Caco-2 (cell line): Measurements from ENCODE around the gene NDST4. TPM values are rescaled to one million over a fixed set of nuclear protein-coding genes. Genes with fewer than 3 reads are reported as not detected.

ENCODE experiments used
- BruUV-seq: library from RNA; stranded (reverse); fragments of 400-500 nt; replicated peaks from 2 replicates; lab custom pipeline; 2021; lab: Mats Ljungman, UMichigan
- CTCF ChIA-PET: fragments of 300-600 bp; sonication (Branson Sonifier 250); formaldehyde crosslinking; loops from one replicate; lab custom pipeline; 2022; ENCODE audit warnings: antibody characterized with exemption; lab: Charles Lee
- POLR2A ChIA-PET: fragments of 300-600 bp; sonication (Branson Sonifier 250); formaldehyde crosslinking; loops from one replicate; lab custom pipeline; 2022; ENCODE audit warnings: antibody characterized with exemption; lab: Charles Lee
- DNase-seq, 2 experiments: peaks; one replicate each; pipeline versions ENCODE4 v3.0.0 to v3.0.0-alpha.2; 2020 to 2022
- H3K27me3 ChIP-seq: replicated peaks from 2 replicates; pipeline ENCODE4 v1.6.0; 2011; ENCODE audit warnings: low read length; ENCODE audit not compliant: control insufficient read depth, insufficient read depth
- H3K36me3 ChIP-seq: 2 replicates; pipeline ENCODE4 v1.5.1; 2011; ENCODE audit warnings: low read length; ENCODE audit not compliant: control insufficient read depth, insufficient read depth
- H3K4me1 ChIP-seq: fragments of 250-450 bp; sonication (Bioruptor Pico); 2 replicates; pipeline ENCODE4 v1.5.1; 2020; ENCODE audit warnings: mild to moderate bottlenecking
- H3K4me3 ChIP-seq: 2 replicates; pipeline ENCODE4 v1.5.1; 2011; ENCODE audit warnings: low read depth, mild to moderate bottlenecking, control low read depth, low read length
- H3K9me3 ChIP-seq: fragments of 250-450 bp; sonication (Bioruptor Pico); 2 replicates; pipeline ENCODE4 v1.5.1; 2020; ENCODE audit warnings: mild to moderate bottlenecking, moderate library complexity
- H3K27ac Mint-ChIP-seq: one replicate; pipeline ENCODE4 v1.8.0; 2022; ENCODE audit warnings: mixed read lengths; ENCODE audit not compliant: unreplicated experiment
- H3K27me3 Mint-ChIP-seq: one replicate; pipeline ENCODE4 v1.8.0; 2022; ENCODE audit warnings: mixed read lengths; ENCODE audit not compliant: insufficient read depth, unreplicated experiment
- H3K36me3 Mint-ChIP-seq: one replicate; pipeline ENCODE4 v1.8.0; 2022; ENCODE audit warnings: mild to moderate bottlenecking, mixed read lengths; ENCODE audit not compliant: insufficient read depth, unreplicated experiment
- H3K4me1 Mint-ChIP-seq: one replicate; pipeline ENCODE4 v1.8.0; 2022; ENCODE audit warnings: low read depth, mixed read lengths; ENCODE audit not compliant: unreplicated experiment
- H3K4me3 Mint-ChIP-seq: one replicate; pipeline ENCODE4 v1.8.0; 2022; ENCODE audit warnings: mild to moderate bottlenecking, moderate library complexity, mixed read lengths; ENCODE audit not compliant: unreplicated experiment
- H3K9me3 Mint-ChIP-seq: one replicate; pipeline ENCODE4 v1.8.0; 2022; ENCODE audit warnings: mixed read lengths; ENCODE audit not compliant: unreplicated experiment
- intact Hi-C: fragments of 100-400 bp; cut with micrococcal nuclease; formaldehyde crosslinking; loops from one replicate; pipeline ENCODE4 v1.10.0; 2022; ENCODE audit not compliant: unreplicated experiment
- total RNA-seq: library from RNA; stranded (reverse); gene quantifications from 2 replicates; pipeline ENCODE4 v1.2.3, GENCODE V29; 2022
- TF ChIP-seq, protein P1 (sequence below), 2 experiments: fragments of 200-600 bp in 1 of 2; IDR thresholded peaks; 1 replicate in 1 of 2; 2 replicates in 1 of 2; pipeline versions ENCODE4 v1.5.1 to v1.8.0; 2011 to 2022; ENCODE audit warnings: antibody characterized with exemption in 1 of 2, control low read depth in 1 of 2, inconsistent platforms in 1 of 2, low read depth in 1 of 2, low read length in 1 of 2, mild to moderate bottlenecking in 1 of 2, moderate library complexity in 1 of 2; ENCODE audit not compliant: insufficient read depth in 1 of 2, severe bottlenecking in 1 of 2, unreplicated experiment in 1 of 2

Gene NDST4
- total RNA-seq, 1 experiment from 2014 or later, result 4.4 TPM

GRCh38 chr4:115154826-115155225 is 41.4 kb upstream of the NDST4 start:
- no peak for DNase-seq

GRCh38 chr4:115152965-115153364 is 39.5 kb upstream of the NDST4 start:
- no TSS peak for BruUV-seq
- no peaks in the 10 kb centered on the region for H3K4me1 Mint-ChIP-seq
- Histone ChIP-seq H3K9me3 (no peaks in the 10 kb centered on the region), H3K4me3 (no peak overlapping the region), H3K36me3 (no peaks in the 10 kb centered on the region), H3K27me3 (no peaks in the 10 kb centered on the region), H3K4me1 (no peaks in the 10 kb centered on the region)
- DNase-seq, result no peak
- ChIA-PET CTCF (no interaction called here), POLR2A (no interaction called here)
- H3K4me3 Mint-ChIP-seq, result no peak overlapping the region
- peaks cover 3% of the 10 kb centered on the region for H3K27me3 Mint-ChIP-seq
- H3K36me3 Mint-ChIP-seq, result no peaks in the 10 kb centered on the region
- H3K9me3 Mint-ChIP-seq, result no peaks in the 10 kb centered on the region
- intact Hi-C loops, result no loop called here
- no peak overlapping the region for H3K27ac Mint-ChIP-seq
- TF ChIP-seq, protein P1, sequence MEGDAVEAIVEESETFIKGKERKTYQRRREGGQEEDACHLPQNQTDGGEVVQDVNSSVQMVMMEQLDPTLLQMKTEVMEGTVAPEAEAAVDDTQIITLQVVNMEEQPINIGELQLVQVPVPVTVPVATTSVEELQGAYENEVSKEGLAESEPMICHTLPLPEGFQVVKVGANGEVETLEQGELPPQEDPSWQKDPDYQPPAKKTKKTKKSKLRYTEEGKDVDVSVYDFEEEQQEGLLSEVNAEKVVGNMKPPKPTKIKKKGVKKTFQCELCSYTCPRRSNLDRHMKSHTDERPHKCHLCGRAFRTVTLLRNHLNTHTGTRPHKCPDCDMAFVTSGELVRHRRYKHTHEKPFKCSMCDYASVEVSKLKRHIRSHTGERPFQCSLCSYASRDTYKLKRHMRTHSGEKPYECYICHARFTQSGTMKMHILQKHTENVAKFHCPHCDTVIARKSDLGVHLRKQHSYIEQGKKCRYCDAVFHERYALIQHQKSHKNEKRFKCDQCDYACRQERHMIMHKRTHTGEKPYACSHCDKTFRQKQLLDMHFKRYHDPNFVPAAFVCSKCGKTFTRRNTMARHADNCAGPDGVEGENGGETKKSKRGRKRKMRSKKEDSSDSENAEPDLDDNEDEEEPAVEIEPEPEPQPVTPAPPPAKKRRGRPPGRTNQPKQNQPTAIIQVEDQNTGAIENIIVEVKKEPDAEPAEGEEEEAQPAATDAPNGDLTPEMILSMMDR (IDR thresholded peaks at IDR 0.05; ENCODE audit: insufficient read depth in 1 of 2, low read depth in 1 of 2, low read length in 1 of 2, severe bottlenecking in 1 of 2, unreplicated experiment in 1 of 2), result no peak

More at GRCh38 chr4:115154826-115155225, 41.4 kb upstream of the NDST4 start:
- H3K27me3 ChIP-seq, result no peaks in the 10 kb centered on the region
- no TSS peak for BruUV-seq
- no peaks in the 10 kb centered on the region for H3K9me3 Mint-ChIP-seq
- H3K36me3 Mint-ChIP-seq, result no peaks in the 10 kb centered on the region
- intact Hi-C loops, result no loop called here
- ChIA-PET CTCF (no interaction called here), POLR2A (no interaction called here)
- H3K4me3 ChIP-seq, result no peak overlapping the region
- no peaks in the 10 kb centered on the region for H3K4me1 ChIP-seq
- no peak overlapping the region for H3K27ac Mint-ChIP-seq
- H3K4me1 Mint-ChIP-seq, result no peaks in the 10 kb centered on the region
- TF ChIP-seq, protein P1 (IDR thresholded peaks at IDR 0.05; ENCODE audit: insufficient read depth in 1 of 2, low read depth in 1 of 2, low read length in 1 of 2, severe bottlenecking in 1 of 2, unreplicated experiment in 1 of 2), result no peak
- no peak overlapping the region for H3K4me3 Mint-ChIP-seq
- H3K9me3 ChIP-seq, result no peaks in the 10 kb centered on the region
- no peaks in the 10 kb centered on the region for H3K36me3 ChIP-seq
- peaks cover 2% of the 10 kb centered on the region for H3K27me3 Mint-ChIP-seq

DNA sequence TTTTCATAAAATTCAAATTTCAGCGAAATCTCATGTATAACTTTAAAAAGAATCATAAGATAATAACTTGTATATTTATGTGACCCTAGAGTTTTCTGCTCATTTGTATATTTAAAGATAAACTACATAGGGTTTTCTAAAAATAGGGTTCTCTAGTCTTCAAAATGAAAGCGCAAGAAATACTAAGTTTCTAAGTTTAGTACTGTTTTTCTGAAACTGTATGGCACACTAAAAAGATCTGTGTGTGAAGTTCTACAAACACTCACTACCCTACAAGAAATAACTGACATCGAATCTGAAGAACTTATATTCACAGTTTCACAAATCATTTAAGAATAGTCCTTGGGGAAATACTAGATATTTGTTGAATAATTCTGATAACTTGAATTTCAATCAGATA is 38.7 kb upstream of the NDST4 start:
- H3K9me3 ChIP-seq, result no peaks in the 10 kb centered on the region
- TF ChIP-seq, protein P1 (IDR thresholded peaks at IDR 0.05; ENCODE audit: insufficient read depth in 1 of 2, low read depth in 1 of 2, low read length in 1 of 2, severe bottlenecking in 1 of 2, unreplicated experiment in 1 of 2), result no peak
- no peaks in the 10 kb centered on the region for H3K27me3 ChIP-seq
- POLR2A ChIA-PET, result no interaction called here
- H3K36me3 Mint-ChIP-seq, result no peaks in the 10 kb centered on the region
- intact Hi-C loops, result no loop called here
- H3K4me3 Mint-ChIP-seq, result no peak overlapping the region
- H3K4me1 ChIP-seq, result no peaks in the 10 kb centered on the region
- no peaks in the 10 kb centered on the region for H3K9me3 Mint-ChIP-seq
- H3K4me1 Mint-ChIP-seq, result no peaks in the 10 kb centered on the region
- BruUV-seq, result no TSS peak
- CTCF ChIA-PET, result no interaction called here
- no peaks in the 10 kb centered on the region for H3K36me3 ChIP-seq
- no peak overlapping the region for H3K27ac Mint-ChIP-seq
- peaks cover 3% of the 10 kb centered on the region for H3K27me3 Mint-ChIP-seq
- DNase-seq, result no peak
- no peak overlapping the region for H3K4me3 ChIP-seq
